Measurements from ENCODE around the gene ALLC.

ALLC gene

DNA sequence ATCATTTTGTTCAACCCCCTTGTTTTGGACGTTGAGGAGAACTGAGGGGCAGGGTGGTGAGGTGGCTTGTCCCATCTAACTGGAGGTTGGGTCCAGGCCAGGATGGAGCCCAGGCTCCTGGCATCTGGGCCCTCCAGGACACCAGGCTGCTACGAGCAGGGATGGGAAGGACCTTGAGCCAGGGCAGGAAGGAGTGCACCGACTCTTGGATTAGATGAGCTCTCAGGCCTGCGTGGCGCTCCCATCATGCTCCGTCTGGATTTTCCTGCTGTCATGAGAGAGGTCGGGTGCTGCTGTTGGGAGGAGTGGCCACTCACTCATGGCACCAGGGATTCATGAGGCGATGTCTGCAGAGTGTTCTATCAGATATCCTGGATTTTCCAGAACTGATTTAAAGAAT, 18.3 kb upstream of the ALLC start:
- no peak for DNase-seq (ENCODE audit: low spot score)

GRCh38 chr2:3641181-3641580, 16.8 kb upstream of the ALLC start:
- DNase-seq (ENCODE audit: low spot score), result no peak

- DNase-seq (ENCODE audit: low spot score), result no peak
Observed at GRCh38 chr2:3641841-3642421, 16.1 kb upstream of the ALLC start.

DNA sequence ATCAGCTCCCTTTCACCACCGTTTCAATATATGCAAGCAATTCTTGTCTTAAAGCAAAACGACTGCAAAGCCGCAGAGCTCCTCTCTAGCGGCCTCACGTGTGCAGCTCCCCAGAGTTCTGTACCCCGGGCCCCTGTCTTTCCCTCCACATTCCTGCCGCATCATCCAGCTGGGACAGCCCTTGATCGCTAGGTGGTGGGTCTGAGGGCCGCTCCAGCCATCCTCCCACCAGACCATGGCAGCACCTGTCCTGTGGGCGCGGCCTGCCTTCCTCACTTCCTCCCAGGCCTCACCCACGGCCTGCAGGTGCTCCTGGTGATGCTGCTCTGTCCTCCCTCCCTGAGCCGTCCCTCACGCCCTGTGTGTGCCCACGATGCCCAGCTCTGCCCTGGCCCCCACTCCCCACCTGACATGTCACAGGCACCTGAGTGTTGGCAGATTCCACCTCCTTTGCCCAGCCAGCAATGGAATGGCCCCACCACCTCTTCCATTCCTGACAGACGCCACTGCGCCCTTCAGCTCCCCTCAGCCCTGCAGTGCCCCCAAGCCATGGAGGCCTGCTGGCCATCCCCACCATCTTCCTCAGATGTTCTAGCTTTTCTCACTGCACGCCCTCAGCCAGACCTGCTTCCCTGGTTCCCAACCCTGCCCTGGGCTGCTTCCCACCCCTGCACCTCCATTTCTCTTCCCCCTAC, 15.3 kb upstream of the ALLC start:
- DNase-seq (ENCODE audit: low spot score), result no peak

DNA sequence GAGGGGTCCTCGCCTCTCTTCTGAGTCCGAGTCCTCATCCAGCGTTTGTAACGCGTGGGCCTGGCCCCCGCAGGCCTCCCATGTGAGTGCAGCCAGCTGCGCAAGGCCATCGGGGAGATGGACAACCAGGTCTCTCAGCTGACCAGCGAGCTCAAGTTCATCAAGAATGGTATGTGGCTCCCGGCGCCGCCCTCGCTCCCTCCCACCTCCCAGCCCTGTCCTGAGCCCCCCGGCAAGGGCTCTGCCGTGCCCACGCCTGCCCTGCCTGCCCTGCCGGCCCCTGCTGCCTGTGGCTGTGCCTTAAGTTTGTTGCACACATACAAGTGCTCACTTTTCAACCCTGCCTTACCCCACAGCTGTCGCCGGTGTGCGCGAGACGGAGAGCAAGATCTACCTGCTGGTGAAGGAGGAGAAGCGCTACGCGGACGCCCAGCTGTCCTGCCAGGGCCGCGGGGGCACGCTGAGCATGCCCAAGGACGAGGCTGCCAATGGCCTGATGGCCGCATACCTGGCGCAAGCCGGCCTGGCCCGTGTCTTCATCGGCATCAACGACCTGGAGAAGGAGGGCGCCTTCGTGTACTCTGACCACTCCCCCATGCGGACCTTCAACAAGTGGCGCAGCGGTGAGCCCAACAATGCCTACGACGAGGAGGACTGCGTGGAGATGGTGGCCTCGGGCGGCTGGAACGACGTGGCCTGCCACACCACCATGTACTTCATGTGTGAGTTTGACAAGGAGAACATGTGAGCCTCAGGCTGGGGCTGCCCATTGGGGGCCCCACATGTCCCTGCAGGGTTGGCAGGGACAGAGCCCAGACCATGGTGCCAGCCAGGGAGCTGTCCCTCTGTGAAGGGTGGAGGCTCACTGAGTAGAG, 14.4 kb upstream of the ALLC start:
- DNase-seq (ENCODE audit: low spot score), result no peak

DNA sequence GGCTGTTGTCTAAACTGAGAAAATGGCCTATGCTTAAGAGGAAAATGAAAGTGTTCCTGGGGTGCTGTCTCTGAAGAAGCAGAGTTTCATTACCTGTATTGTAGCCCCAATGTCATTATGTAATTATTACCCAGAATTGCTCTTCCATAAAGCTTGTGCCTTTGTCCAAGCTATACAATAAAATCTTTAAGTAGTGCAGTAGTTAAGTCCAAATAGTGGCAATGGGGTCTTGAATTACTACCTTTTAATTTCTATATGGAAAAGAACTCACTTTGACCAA, 13.8 kb upstream of the ALLC start:
- DNase-seq (ENCODE audit: low spot score), result no peak

- DNase-seq (ENCODE audit: low spot score), result no peak
Observed at GRCh38 chr2:3644891-3645605, 13.0 kb upstream of the ALLC start.

GRCh38 chr2:3645745-3646389, 12.1 kb upstream of the ALLC start:
- no peak for DNase-seq (ENCODE audit: low spot score)

GRCh38 chr2:3646446-3646845, 11.6 kb upstream of the ALLC start:
- DNase-seq (ENCODE audit: low spot score), result no peak

DNA sequence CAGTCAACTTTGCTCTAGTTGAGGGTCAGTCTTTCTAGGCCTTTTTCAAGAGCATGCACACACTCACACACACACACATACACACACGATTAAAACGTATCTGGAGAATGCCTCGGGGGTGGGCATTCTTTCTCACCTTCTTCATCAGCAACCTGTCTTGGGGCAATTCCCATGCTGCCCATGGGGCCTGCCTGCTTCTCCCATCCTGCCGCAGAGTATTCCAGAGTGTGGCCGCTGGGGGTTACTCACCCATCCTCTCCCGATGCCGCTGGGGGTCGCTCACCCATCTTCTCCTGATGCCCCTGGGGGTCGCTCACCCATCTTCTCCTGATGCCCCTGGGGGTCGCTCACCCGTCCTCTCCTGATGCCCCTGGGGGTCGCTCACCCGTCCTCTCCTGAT, 10.8 kb upstream of the ALLC start:
- no peak for DNase-seq (ENCODE audit: low spot score)

GRCh38 chr2:3647831-3648651, 10.0 kb upstream of the ALLC start:
- no peak for DNase-seq (ENCODE audit: low spot score)

DNA sequence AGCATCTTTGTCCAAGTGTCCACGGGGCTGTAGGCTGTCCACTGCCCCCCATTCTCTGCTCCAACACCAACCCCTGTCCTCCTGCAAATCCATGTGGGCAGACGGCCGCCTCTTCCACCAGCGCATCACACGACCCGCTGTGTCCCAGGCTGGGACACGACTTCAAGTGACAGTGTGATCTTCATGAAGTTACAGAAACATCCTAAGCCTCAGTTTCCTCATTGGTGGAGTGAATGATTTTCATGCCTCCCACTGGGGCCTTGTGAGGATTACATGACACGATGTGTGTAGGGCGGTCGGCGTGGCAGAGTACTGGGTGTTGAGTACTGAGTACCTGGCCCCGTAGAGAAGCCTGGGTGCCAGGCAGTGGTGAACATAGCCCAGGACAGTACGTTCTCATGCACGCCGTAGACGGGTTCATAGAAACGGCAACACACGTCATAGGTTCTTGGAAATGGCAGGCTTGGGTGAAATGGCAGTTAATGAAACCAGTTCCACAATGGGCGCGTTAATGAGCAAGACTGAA, 9.3 kb upstream of the ALLC start:
- DNase-seq (ENCODE audit: low spot score), result no peak

DNA sequence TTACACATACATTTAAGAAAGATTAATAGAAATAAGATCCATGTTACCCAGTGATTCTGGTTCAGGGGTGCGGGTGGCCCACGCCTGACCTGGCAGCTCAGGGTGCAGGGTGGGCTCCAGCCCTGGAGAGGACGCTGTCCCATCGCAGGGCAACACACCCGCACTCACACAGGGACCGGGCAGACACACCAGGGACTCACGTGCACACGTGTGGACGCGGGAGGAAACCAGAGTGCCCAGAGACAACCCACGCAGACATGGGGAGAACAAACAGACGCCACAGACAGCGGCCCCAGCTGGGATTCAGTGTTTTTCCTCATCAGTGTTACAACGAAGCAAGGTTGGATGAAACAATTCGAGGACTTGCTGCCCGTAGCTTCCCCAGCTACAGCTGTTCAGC, 8.4 kb upstream of the ALLC start:
- no peak for DNase-seq (ENCODE audit: low spot score)

- DNase-seq (ENCODE audit: low spot score), result no peak
Observed at GRCh38 chr2:3650140-3650920, 7.7 kb upstream of the ALLC start.

DNA sequence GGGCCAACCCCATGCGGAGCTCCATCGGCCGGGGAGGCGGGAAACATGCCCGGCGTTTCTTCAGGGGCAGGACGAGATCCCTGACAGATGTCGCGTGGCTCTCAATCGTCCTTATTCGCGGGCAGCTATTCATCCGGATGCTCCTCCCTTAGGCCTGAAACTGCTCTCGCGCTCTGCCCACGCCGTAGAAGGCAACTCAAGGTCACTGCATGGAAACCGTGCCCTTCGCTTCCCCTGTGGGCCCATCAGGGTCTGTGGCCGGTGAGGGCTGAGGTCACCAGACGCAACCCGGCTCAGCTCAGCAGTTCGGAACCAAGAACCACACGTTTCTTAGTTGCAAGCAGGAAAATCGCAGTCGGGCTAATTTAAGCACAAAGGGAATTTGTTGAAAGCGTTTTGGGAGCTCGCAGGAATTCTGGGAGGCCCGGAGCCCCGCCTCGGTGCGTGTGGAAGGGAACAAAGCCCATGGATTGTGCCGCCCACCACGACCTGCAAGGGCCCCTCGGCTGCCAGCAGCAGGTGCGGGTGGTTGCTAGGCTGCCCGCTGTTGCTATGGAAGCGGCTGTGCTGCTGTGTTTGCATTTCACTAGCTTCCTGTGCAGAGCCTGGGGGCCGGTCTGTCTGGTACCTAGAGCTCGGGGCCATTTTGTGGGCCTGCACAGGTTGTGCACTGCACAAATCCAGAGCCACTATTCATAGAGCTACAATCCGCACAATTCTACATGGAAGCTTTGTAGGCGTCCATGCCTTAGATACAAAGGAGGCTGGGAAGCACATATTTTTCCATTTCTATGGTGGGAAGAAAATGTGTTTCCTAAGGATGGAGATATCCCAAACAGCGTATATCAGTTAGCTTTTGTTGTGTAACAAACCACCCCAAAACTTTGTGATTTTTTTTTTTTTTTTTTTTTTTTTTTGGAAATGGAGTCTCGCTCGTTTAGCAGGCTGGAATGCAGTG, 6.0 kb upstream of the ALLC start:
- peak; percentile 88 for DNase-seq (ENCODE audit: low spot score)

GRCh38 chr2:3652896-3653625, 4.9 kb upstream of the ALLC start:
- DNase-seq (ENCODE audit: low spot score), result no peak

DNA sequence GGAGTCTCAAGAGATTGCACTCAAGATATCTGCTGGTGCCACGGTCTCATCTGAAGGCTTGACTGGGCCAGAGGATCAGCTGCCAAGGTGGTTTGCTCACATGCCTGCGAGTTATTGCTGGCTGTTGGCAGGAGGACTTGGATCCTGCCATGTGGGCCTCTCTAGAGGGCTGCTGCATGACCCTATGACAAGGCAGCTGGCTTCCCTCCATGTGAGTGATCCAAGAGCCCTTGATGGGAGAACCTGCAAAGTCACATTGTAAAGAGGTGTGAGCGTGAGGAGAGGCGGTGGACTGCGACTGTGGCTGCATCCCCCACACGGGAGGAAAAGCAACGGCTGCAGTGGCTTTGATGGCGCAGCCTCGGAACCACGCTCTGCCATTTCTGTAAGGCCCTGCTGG, 4.0 kb upstream of the ALLC start:
- no peak for DNase-seq (ENCODE audit: low spot score)

DNA sequence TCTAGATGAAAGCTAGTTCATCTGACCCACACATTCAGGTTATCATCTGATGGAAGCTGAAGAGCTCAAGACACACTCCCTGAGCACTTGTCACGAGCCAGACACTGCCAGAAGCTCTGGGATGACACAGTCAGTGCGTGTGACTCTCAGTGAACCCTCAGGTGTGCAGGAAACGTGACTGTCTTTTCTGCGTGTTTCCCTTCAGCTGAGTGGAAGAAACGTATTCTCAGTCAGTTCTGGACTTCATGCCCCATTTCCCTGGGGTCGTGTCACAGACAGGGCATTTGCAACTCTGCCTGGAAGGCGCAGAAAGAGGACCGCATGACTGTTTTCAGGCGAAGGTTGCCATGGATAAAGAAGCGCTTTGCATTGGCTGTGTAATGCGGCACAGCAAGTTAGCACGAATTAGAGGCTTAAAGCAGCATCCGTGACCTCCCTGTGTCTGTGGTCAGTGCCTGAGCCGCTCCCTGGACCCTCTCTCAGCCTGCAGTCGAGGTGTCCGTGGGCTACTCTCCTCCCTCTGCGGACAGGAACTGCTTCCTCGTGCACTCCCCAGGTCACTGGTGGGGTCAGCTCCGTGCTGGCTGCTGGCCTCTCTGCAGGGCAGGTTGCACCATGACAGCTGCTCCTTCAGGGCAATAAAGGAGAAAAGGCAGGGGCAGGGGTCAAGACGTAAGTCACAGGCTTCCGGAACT, 3.3 kb upstream of the ALLC start:
- DNase-seq (ENCODE audit: low spot score), result no peak

Measured in putamen (tissue), 1 donor.